ENCODE results near the gene COL28A1.
"Not testable (repeated sequence)": the region's sequence is repeated elsewhere in the genome, so short reads cannot be mapped to it uniquely, and the experiment has no call there.

GRCh38 chr7:7388164-7388563 is 147.5 kb downstream of the COL28A1 start:
- not testable (repeated sequence) for TF ChIP-seq CTCF (IDR thresholded peaks at IDR 0.05; ENCODE audit: low read depth, low read length); EZH2phosphoT487 (IDR thresholded peaks at IDR 0.05; ENCODE audit: low read depth)
